PFSK-1 (cell line): ENCODE measurements around the gene TBP.

ENCODE experiments used
- FOXP2 ChIP-seq: optimal IDR thresholded peaks from 2 replicates; pipeline ENCODE3; 2011; ENCODE audit warnings: borderline replicate concordance, control low read depth, inconsistent platforms; ENCODE audit not compliant: insufficient read depth; ENCODE audit errors: extremely low read length, extremely low read depth
- POLR2AphosphoS5 ChIP-seq: IDR thresholded peaks from 2 replicates; pipeline ENCODE4 v1.6.1; 2012; ENCODE audit warnings: low read depth, mild to moderate bottlenecking, control low read depth, low read length, moderate library complexity
- SIN3A ChIP-seq: IDR thresholded peaks from 2 replicates; pipeline ENCODE4 v1.6.1; 2012; ENCODE audit warnings: mild to moderate bottlenecking, low read length, moderate library complexity, borderline replicate concordance; ENCODE audit not compliant: insufficient read depth
- TAF1 ChIP-seq: IDR thresholded peaks from 2 replicates; pipeline ENCODE4 v1.6.1; 2012; ENCODE audit warnings: low read length, control low read depth, borderline replicate concordance; ENCODE audit not compliant: insufficient read depth
- TF ChIP-seq, protein P1 (sequence below), 2 experiments: IDR thresholded peaks; 2 replicates each; pipeline versions ENCODE4 v1.6.1 to v1.8.0; 2011 to 2012; ENCODE audit warnings: low read depth in 2 of 2, low read length in 2 of 2, control low read depth in 1 of 2, inconsistent platforms in 1 of 2, mild to moderate bottlenecking in 1 of 2, moderate library complexity in 1 of 2; ENCODE audit not compliant: insufficient read depth in 1 of 2

DNA sequence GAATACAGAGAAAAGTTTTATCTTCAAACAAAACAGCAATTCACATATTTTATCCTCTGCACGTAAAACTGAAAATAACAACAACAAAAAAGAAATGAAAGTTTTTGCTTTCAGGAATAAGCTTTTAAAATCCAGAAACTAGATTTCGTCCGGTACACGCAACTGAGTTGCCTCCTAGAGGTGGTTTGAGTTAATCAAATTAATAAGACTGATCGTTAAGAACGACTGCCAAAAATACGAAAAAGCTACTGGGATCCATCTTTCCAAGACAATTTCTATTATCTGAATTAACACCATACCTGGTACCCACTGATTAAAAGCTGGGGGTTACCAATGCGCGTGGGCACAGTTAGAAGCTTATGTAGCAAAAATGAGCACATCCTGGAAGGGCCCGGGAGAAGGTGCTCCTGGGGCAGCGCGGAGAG lies 29.6 kb downstream of the TBP start:
- no peak for TF ChIP-seq POLR2AphosphoS5
- TF ChIP-seq TAF1 = no peak
- TF ChIP-seq SIN3A = no peak
- TF ChIP-seq, protein P1, sequence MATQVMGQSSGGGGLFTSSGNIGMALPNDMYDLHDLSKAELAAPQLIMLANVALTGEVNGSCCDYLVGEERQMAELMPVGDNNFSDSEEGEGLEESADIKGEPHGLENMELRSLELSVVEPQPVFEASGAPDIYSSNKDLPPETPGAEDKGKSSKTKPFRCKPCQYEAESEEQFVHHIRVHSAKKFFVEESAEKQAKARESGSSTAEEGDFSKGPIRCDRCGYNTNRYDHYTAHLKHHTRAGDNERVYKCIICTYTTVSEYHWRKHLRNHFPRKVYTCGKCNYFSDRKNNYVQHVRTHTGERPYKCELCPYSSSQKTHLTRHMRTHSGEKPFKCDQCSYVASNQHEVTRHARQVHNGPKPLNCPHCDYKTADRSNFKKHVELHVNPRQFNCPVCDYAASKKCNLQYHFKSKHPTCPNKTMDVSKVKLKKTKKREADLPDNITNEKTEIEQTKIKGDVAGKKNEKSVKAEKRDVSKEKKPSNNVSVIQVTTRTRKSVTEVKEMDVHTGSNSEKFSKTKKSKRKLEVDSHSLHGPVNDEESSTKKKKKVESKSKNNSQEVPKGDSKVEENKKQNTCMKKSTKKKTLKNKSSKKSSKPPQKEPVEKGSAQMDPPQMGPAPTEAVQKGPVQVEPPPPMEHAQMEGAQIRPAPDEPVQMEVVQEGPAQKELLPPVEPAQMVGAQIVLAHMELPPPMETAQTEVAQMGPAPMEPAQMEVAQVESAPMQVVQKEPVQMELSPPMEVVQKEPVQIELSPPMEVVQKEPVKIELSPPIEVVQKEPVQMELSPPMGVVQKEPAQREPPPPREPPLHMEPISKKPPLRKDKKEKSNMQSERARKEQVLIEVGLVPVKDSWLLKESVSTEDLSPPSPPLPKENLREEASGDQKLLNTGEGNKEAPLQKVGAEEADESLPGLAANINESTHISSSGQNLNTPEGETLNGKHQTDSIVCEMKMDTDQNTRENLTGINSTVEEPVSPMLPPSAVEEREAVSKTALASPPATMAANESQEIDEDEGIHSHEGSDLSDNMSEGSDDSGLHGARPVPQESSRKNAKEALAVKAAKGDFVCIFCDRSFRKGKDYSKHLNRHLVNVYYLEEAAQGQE (IDR thresholded peaks at IDR 0.05; ENCODE audit: insufficient read depth in 1 of 2, low read depth in 2 of 2, low read length in 2 of 2) = no peak
- no peak for TF ChIP-seq FOXP2
